SIG-M5 treated with dmso at 0.1 percent for 504 hours (cell line): Measurements from ENCODE around the gene ZNF607.
"Not testable (repeated sequence)": the region's sequence is repeated elsewhere in the genome, so short reads cannot be mapped to it uniquely, and the experiment has no call there.

ENCODE experiments used
- DNase-seq: peaks from one replicate; lab custom pipeline; 2025; ENCODE audit not compliant: unreplicated experiment; lab: John Stamatoyannopoulos, UW

ZNF607 gene

DNA sequence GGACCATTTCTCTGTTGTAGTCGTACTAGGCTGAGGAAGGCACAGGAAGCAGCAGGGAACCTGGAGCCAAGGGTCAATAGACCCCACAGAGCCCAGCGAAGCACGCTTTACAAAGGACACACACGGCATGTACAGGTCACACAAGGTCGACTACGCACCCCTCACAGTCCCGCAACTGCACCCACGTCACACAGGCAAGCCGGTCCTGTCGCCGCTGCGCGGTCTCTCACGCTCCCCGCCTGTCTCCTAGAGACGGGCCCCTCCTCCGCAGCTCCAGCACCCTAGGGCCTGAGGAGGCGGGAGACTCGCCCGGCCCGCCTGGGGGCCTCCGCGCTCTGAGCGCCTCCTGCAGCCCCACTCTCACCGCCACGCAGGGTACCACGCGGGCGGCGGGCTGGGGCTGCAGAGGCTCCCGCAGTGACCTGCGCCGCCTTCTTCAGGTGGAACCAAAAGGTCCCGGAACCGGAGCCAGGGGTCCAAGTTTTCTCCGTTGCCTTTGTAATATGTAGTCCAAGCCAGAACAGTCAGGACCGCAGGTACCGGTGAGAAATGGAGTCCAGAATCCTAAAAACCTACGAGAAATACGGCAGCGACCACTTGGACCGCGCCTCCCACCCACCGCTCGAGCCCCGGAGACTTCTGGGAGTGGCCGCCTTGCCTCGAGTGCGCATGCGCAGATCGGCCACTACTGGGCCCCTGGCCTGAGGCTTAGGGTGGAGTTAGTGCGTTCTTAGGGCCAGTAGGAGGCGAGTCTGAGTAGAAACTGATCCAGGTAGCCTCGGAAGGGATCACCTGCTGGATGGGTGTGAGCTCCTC is at the start of gene ZNF607:
TSS of gene ZNF607 (minus strand) at position 651 of the 816 bp plus-strand sequence. CDS start 8,143 bp downstream, outside the sequence.
- peak; percentile 33 for DNase-seq

DNA sequence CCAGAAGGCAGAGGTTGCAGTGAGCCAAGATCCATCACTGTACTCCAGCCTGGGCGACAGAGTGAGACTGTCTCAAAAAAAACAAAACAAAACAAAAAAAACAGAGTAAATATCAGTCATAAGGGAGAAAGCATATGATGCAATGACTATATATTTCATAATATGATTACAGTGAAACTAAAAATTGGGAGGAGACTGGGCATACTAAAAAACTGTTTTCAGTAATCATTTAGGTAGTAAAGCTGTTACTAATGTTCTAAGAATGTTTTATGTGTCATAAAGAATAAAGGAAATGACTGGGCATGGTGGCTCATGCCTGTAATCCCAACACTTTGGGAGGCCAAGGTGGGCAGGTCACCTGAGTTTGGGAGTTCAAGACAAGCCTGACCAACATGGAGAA is 43.9 kb upstream of the ZNF607 start:
- no peak for DNase-seq

DNA sequence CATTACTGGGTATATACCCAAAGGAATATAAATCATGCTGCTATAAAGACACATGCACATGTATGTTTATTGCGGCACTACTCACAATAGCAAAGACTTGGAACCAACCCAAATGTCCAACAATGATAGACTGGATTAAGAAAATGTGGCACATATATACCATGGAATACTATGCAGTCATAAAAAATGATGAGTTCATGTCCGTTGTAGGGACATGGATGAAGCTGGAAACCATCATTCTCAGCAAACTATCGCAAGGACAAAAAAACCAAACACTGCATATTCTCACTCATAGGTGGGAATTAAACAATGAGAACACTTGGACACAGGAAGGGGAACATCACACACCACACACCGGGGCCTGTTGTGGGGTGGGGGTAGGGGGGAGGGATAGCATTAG is 38.1 kb upstream of the ZNF607 start:
- DNase-seq = not testable (repeated sequence)

DNA sequence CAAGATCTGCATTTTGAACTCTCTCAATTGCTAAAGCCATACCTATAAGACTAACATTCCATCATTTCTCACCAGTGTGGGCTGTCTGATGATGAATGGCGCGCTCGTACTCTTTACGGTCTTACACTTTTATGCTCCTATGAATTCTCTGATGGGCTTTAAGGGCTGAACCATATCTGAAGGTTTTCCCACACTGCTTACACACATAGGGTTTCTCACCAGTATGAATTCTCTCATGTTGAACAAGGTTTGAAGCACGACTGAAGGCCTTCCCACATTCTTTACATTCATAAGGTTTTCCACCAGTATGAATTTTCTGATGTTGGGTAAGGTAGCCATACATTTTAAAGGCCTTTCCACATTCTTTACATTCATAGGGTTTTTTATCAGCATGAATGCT is 18.8 kb upstream of the ZNF607 start:
- no peak for DNase-seq

DNA sequence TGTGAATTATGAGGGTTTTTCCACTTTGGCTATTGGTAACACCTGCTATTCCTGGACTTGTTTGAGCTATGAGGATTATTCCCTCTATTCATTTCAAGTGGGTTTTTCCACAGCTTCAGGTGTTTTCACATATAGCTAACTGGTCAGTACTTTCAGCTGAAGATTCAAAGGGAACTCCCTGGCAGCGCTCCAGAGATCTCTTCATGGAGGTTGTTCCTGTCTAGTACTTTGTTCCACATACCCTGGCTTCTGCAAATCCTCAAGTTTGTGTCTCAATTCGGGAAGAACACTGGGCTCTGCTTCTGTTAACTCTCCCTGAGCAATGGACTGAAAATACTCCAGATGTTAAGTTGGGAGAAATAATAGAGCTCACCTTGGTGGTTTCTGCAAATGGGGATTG is 5.6 kb upstream of the ZNF607 start:
- no peak for DNase-seq

DNA sequence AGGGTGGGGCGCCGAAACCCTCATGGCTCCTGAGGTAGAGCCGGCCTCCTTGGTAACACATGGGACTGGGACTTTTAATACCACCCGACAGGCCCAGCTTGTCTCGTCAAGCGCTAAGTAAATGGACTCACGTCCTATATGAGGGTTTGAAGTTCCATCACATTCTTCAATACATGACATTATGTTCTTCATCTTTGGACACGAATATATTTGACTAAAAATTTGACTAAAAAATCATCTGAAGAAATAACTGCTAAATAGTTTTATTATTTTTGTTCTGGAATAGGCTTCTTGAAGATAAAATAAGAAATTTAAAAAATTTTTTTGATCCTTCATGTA is 335 bp upstream of the ZNF607 start:
- no peak for DNase-seq

DNA sequence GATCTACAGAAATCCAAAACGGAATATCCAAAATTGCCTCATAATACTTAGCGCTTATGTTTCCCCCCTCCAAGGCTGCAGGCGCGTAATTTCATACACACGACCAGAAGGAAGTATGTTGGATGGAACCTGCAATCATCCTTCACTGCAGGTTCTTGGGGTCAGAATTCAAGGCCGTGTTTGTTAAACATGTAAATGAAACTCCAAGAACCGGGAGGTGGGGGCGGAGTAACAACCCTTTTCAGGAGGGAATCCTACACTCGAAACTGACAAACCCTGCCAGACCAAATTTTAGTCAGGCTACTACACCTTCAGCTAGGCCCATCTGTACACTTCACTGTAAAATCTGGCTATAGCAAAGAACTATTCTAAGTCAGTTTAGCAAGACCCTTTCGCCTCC is 1.3 kb downstream of the ZNF607 start:
- DNase-seq = no peak

DNA sequence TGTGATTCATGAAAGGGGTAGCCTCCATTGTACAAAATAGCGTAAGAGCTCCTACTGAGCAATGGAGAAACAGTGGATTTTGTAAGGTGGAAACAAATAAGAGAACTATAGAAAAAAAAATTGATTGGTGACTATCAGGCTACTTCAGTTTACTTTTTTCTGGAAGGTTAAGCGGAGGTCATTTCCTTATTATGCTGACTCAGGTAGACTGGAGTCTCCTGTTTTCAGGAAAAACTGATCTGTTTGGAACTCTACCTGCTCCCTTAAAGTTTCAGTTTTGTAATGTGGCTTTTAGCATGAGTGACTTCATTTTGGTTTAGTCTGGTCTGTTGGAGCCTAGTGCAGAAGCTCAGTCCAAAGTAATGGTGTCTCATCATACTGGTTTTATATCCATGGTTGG is 3.4 kb downstream of the ZNF607 start:
- DNase-seq = no peak

DNA sequence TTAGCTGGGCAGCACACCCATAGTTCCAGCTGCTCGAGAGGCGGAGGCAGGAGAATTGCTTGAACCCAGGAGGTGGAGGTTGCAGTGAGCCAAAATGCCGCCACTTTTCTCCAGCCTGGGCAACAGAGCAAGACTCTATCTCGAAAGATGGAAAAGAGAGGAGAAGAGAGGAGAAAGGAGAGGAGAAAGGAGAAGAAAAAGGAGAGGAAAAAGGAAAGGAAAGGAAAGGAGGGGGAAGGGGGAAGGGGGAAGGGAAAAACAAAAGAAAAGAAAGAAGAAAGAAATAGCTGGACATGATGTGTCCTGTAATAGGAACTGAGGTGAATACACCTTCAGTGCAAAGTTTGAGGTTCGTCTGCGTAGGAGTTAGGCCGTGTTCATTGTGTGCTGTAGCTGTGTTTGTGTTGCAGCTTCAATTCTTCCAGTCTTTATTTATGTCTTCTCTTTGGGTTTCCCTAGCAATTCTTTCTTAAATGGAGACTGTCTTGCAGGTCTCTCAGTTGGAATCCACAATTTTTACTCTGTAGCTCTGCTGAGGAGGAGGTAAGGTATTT is 13.4 kb downstream of the ZNF607 start:
- no peak for DNase-seq

DNA sequence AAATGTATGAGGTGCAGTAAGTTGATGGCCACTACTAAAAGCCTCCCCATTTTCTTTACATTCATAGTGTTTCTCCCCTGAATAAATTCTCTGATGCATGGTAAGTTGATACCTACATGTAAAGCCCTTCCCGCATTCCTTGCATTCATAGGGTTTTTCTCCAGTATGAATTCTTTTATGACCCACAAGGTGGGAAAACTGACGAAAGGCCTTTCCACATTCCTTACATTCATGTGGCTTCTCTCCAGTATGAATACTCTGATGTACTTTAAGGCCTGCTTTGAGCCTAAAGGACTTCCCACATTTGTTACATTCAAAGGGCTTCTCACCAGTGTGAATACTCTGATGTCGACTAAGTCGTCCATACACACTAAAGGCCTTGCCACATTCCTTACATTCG is 20.5 kb downstream of the ZNF607 start:
- DNase-seq = no peak

DNA sequence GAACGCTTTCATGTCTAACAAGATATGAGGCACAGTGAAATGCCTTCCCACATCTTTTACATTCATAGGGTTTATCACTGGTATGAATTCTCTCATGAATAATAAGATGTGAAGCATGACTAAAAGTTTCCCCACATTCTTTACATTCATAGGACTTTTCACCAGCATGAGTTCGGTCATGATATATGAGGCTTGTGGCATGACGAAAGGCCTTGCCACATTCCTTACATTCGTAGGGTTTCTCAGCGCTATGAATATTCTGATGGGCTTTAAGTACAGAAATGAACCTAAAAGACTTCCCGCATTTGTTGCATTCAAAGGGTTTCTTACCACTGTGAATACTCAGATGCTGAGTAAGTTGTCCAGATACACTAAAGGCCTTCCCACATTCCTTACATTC is 21.3 kb downstream of the ZNF607 start:
- DNase-seq = no peak

DNA sequence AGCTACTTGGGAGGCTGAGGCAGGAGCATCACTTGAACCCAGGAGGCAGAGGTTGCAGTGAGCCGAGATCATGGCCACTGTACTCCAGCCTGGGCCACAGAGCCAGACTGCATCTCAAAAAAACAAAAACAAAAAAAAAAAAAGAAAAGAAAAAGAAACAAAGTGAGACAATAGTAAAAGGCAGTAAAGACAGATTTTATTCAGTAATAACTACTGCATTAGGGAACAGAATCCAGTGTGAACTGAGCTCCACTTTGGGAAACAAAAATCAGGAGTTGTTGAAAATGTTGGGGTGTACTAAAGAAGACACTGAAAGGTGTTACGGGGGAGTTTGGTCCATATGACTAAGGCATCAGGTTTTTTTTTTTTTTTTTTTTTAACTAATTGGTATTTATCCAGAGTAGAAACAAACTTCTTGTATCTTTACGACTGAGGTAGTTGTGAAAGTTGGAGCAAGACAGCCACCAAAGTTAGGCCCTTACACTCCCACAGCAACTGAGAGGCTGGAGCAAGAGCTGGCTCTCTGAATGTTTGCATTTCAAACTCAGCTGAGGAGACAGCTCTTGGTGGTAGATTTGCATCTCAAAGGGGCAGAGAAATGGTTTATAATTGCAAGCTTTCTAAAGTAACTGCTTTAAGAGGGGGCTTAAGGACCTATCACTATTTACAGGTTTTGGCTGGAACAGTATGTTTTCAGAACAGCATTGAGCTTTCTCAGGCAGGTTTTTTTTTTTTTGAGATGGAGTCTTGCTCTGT is 24.2 kb downstream of the ZNF607 start:
- no peak for DNase-seq

DNA sequence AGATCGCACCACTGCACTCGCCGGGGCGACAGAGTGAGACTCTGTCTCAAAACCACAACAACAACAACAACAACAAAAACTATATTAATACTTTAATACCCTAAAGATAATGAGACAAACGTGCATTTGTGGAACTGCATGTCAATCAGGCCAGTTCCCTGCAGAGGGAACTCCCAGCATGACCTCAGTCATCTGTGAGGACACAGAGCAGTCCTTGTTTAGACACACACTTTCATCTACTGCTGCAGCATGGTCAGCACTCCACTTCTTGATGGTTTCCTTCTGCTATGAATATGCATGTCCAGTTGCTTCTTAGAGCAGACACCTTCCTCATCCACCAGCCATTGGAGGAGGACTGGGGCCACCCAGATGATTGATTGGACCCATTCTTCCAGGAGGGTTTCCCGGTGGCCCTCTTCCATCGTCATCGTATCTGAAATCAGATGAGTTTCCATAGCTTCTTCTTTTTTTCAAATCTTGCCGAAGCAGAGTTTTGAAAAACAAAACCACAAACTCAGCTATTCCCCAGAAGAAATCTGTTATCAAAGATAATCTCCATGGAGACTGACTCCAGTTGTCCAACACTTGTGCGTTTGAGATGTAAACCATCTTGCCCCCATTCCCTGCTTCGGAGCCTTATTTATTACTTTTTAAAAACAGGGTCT is 26.5 kb downstream of the ZNF607 start:
- DNase-seq = no peak

DNA sequence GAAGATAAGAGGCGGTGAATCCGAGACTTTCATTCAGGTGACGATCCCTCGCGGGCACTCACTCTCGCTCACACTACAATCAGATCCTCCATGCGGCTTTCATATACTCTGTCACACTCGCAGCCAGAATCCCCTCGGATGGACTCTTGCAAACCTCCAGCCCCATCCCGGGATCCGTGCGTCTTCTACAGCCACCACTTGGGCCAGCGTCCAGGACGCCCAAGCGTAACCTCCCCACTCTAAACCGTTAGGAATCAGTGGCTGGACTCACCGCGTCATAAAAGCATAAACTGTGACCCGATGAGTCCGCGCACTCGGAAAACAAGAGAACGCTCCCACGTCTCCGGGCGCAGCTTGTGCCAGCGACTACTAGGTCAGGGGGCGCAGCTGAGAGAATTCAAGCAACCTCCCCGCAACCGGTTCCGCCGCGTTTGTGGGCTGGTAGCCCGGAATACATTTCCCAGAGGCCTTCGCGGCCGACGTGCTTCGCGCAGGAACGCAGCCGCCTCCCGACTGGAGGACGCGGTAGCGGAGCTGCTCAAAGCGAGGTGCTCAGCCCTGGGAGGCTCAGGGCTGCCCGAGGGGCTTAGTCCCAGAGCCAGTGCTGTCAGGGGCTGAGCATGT is 27.6 kb downstream of the ZNF607 start:
- DNase-seq = no peak

DNA sequence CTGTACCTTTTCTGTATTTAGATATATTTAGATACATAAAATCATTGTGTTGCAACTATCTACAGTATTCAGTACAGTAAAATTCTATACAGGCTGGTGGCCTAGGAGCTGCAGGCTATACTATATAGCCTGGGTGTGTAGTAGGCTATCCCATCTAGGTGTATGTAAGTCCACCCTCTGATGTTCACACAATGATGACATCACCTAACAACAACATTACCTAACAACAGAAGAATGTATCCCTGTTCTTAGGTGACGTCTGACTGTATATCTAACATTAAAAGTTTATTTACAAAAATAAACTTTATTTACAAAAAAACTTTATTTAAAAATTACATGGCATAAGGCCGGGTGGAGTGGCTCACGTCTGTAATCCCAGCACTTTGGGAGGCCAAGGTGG is 36.0 kb downstream of the ZNF607 start:
- DNase-seq = no peak

DNA sequence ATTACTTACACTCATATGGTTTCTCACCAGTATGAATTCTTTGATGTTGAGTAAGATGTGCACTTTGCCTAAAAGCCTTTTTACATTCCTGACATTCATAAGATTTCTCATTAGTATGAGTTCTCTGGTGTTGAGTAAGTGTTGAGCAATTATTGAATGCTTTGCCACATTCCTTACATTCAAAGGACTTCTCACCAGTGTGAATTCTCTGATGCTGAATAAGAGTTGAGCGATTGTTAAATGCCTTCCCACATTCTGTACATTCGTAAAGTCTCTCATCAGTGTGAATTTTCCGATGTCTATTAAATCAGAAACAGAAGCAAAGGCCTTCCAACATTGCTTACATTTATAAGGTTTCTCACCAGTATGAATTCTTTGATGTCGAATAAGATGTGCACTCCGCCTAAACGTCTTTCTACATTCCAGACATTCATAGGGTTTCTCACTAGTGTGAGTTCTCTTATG is 50.1 kb downstream of the ZNF607 start:
- DNase-seq = no peak

DNA sequence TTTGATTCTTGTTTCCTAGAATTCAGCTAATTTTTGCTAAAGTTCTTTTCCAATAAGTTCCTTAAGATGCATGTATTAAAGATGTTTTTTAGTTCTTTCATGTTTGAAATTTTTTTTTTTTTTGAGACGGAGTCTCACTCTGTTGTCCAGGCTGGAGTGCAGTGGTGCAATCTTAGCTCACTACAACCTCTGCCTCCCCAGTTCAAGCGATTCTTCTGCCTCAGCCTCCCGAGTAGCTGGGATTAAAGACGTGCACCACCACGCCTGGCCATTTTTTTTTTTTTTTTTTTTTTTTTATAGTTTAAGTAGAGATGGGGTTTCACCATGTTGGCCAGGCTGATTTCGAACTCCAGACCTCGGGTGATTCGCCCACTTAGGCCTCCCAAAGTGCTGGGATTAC is 62.4 kb downstream of the ZNF607 start:
- not testable (repeated sequence) for DNase-seq

DNA sequence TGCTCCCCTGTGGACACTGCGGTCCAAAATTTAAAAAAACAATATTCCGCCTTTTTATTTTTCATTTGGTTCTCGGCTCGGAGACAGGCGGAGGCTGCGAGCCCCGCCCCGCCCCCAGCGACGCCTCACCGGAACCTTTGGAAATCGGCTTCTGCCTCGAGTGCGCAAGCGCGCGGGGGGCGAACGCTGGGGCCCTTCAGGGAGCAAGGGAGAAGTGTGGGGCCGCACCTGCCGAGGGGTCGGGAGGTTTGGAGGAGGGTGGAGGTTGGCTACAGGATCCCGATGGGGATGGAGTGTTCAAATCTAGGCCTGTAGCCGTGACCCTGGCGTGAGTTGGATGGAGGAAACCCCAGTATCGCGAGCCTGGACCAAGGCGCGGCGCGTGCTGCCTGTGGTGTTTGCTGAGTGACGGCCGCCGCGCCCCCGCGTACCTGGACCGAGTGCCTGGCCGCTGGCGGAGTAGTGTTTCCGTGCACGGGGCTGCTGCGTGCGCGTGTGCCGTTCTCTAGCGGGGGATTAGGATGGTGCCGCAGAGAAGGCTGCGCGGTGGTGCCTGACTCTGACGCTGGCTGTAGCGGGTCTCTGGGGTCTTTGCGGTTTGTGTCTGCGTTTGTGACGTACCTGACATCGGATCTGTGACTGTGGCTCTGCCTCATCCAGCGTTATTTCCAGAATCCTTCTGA is 63.7 kb downstream of the ZNF607 start:
- DNase-seq = no peak

DNA sequence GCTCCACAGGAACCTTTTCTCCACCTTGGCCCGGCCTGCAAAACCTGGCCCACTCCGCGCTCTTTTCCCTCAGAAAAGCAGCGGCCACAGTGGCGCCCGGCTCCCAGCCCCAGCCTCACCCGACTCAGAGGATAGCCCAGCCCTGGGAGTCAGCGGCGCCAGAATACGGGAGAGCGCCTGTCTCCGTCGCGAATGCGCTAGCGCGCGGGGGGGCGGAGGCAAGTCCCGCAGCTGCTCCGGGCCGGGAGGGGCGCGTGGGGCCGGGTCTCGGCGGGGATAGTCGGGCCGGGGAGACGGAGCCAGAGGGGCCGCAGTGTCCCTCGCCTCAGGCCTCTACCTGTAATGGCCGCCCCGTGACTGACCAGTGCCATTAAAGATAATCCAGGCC is 64.3 kb downstream of the ZNF607 start, which contains the start of gene ZFP30:
TSS of gene ZFP30 (minus strand) at position 165 of the 388 bp plus-strand sequence. CDS start 7,643 bp downstream, outside the sequence.
- DNase-seq = no peak

DNA sequence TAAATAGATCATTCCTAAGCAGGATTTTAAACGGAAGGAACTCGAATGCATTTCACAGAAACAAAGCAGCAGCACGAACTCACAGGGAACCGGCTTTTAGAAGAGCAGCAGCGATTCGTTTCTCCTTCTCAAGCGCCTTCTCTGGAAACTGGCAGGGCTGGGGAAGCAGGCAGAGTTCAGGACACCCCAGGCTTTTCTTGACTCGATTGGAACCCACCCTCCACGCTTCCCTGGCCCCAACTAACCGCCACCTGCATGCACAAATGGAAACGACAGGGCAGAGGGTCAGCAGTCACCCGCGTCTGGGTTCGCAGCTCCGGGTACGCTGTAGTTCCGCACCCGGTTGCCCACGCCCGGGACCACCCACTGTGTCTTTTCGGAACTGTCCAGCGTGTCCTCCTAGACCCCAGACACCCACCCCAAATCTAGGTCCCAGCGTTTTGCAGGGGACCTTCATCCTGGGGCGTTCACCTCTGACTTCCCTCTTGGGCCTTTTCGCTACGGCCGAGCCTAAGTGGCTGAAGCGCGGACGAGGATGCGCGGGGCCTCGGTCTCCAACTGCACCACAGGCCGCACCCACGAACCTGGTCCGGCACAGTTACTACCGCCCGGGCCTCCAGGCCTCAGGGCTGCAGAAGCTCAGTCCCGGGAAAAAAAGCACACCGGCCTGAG is 64.8 kb downstream of the ZNF607 start:
- no peak for DNase-seq
